ENCODE data around the gene TFAP2E.

Gene TFAP2E

GRCh38 chr1:35557611-35558373 is 15.3 kb upstream of the TFAP2E start, which contains the start of gene NCDN:
NCDN (plus strand) TSS chr1:35557799; CDS start chr1:35558191, 392 bp downstream.
- peak; percentile 94 for DNase-seq

GRCh38 chr1:35558374-35559316 is 14.5 kb upstream of the TFAP2E start:
- no peak for DNase-seq

- no peak for DNase-seq
Measured at GRCh38 chr1:35559317-35559944, 13.7 kb upstream of the TFAP2E start.

GRCh38 chr1:35560256-35561225 is 12.6 kb upstream of the TFAP2E start:
- no peak for DNase-seq

GRCh38 chr1:35561297-35561971 is 11.7 kb upstream of the TFAP2E start:
- no peak for DNase-seq

- no peak for DNase-seq
Measured at GRCh38 chr1:35561972-35562680, 11.0 kb upstream of the TFAP2E start.

GRCh38 chr1:35563166-35563565 is 9.9 kb upstream of the TFAP2E start:
- DNase-seq = no peak

- peak; percentile 50 for DNase-seq
Measured at GRCh38 chr1:35564037-35564883, 8.9 kb upstream of the TFAP2E start.

- no peak for DNase-seq
Measured at GRCh38 chr1:35564884-35565741, 8.0 kb upstream of the TFAP2E start.

- no peak for DNase-seq
Measured at GRCh38 chr1:35565742-35566133, 7.4 kb upstream of the TFAP2E start.

GRCh38 chr1:35567947-35568558 is 5.1 kb upstream of the TFAP2E start:
- no peak for DNase-seq

- DNase-seq = peak; percentile 43
Measured at GRCh38 chr1:35568975-35569395, 4.1 kb upstream of the TFAP2E start.

- DNase-seq = no peak
Measured at GRCh38 chr1:35569936-35570335, 3.2 kb upstream of the TFAP2E start.

GRCh38 chr1:35570589-35571137 is 2.5 kb upstream of the TFAP2E start:
- DNase-seq = no peak

GRCh38 chr1:35571263-35571662 is 1.9 kb upstream of the TFAP2E start:
- no peak for DNase-seq

GRCh38 chr1:35572296-35572695 is 818 bp upstream of the TFAP2E start:
- DNase-seq = no peak

GRCh38 chr1:35574125-35574654 is 1.1 kb downstream of the TFAP2E start:
- no peak for DNase-seq
